NCI-H446 (cell line): Measurements from ENCODE around the gene ZNF618.

ENCODE experiments used
- DNase-seq, 2 experiments: peaks; one replicate each; lab custom pipeline; 2025; lab: John Stamatoyannopoulos, UW

Gene ZNF618

DNA sequence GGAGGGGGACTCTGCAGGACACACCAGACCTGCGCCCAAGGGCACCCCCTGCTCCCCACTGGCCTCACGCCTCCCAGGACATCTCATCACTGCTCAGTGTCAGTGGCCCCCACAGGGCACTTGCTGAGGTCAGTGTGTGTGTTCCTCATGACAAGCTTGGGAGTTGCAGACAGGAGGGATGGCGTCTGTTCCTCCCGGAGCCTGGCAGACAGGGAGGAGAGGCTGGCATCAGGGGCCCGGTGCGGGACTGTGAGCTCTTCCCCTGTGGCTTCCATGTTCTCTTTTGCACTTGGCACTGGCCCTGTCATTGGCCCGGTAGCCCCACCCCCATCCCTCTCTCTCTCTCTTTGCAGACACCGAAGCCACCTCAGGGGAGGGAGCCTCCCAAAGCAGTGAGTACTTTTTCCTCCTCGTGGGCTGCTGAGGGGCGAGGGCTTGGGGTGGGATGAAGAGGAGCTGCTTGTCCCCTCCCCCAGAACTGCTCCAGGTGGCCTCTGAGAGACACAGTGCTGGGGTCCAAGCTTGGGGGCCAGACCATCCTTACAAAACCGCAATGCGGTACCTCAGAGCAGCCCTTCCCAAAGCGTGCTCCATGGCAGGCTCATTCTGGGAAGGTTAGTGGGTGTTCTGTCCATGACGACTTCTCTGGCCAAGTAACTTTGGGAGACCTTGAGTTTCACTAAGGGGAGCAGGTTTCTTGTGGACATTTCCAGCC, 126.3 kb downstream of the ZNF618 start:
- no peak for DNase-seq

DNA sequence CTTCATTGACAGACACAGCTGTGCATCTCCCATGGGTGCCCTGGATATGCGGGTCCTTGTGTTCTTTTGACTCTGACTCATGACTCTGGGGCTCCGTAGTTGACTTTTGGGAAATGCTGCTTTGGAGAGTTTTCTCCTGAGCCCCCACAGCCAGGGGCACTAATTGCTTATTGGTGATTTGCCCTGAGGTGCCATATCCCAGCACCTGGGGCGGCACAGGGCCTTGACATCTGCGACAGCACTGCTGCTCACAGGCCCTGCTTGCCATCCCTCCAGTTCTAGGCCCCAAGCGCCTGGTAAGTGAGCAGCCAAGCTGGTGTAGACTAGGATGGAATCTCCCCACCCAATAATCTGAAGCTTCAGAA, 126.9 kb downstream of the ZNF618 start:
- DNase-seq: no peak

DNA sequence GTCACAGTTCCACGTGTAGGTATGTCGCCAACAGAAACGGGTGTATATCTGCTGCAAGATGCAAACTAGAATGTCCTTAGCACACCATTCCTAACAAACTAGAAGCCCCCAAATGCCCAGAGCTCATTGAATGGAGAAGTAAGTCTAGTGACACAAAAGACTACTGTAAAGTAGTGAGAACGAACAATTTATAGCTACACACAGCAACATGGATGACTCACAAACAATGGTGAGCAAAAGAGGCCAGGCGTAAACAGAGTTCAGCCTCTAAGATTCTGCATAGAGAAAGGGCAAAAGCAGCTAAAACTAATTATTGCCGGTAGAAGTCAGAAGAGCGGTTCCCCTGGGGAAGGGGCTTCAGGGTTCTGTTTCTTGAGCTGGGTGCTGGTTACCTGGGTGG, 127.2 kb downstream of the ZNF618 start:
- DNase-seq: no peak

DNA sequence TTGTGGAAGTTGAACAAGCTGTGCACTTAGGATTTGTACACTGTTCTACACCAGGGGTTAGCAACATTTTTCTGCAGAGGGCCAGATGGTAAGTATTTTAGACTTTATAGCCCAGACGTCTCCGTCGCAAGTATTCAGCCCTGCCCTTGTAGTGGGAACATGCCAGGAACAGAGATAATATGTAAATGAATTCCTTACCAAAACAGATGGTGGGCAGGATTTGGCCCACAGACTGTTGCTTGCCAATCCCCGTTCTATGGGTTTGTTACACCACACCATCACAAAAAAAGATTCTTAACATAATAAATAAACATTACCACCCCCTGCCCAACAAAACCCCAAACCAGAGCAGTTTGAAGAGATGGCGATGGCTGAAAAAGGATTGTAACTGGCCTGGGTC, 127.6 kb downstream of the ZNF618 start:
- no peak for DNase-seq

DNA sequence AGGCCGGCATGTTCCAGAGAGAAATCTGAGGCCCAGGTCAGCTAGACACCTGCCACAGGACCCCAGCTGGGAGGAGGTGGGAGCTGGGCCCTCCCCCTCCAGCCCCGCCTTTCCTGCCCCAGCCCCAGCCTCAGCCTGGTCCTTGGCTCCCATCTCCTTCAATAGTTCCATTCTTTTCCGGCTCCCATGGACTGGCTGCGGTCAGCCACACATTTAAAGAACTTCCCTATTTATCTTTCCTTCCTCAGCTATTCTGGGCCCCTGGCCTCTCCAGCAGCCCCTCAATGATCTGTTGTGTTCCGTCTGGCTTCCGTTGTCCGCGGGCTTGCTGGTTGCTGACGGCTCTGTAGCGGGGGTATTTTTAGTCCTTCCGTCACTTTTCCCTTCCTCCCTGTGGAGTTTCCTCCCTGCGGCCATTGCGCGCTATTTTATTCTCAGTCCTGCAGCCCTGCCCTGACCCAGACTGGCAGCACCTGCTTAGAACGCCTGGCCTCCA, 128.2 kb downstream of the ZNF618 start:
- no peak for DNase-seq

DNA sequence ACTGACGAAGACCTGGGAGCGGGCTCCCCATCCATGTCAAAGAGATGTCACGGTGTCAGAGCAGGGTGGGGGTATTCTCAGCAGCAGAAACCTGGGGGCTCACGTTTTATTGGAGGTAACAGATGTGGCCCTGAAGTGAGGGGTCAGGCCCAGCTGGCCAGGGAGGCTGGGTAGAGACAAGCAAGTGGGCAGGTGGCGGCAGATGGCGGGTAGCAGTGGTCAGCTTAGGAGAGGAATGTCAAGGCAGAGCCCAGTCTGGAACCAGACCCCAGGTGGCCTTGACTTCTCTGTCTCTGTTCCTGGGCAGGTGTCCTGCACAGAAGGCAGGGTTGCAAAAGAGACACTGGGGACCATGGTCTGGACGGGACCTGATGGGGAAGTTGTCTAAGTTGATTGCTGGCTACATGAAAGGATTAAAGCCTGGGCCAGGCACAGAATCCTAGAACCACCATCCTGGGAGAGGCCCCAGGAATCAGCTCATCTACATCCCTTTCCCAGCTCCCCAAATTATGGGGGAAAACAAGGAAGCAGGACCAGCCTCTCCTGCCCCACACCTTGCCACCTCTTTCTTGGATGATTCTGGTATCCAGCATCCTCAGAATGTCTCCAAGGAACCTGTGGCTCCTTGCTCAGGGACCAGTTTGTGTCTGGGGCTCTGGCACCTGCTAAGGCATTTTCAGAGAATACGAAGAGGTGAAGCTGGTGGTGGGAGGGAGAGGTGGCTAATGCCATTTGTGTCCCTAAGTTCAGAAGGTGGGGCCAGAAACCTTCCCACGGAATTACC, 129.5 kb downstream of the ZNF618 start:
- DNase-seq: no peak

DNA sequence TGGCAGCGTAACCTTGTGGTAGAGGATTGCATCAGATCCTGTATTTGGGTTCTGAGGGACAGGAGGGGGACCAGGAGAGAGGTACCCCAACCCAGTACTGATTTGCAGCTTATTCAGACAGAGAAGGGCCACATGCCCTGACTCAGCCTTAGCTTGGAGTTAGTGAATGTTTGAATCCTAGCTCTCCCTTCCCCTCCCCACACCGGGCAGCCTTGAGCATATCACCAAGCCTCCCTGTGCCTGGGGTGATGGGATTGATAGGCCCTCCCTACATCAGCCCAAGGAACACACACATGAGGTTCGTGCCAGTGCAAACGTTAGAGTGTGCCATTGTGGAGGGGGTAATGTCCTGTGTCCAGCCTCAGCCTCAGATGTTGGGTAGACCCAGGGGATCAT, 130.0 kb downstream of the ZNF618 start:
- no peak for DNase-seq

DNA sequence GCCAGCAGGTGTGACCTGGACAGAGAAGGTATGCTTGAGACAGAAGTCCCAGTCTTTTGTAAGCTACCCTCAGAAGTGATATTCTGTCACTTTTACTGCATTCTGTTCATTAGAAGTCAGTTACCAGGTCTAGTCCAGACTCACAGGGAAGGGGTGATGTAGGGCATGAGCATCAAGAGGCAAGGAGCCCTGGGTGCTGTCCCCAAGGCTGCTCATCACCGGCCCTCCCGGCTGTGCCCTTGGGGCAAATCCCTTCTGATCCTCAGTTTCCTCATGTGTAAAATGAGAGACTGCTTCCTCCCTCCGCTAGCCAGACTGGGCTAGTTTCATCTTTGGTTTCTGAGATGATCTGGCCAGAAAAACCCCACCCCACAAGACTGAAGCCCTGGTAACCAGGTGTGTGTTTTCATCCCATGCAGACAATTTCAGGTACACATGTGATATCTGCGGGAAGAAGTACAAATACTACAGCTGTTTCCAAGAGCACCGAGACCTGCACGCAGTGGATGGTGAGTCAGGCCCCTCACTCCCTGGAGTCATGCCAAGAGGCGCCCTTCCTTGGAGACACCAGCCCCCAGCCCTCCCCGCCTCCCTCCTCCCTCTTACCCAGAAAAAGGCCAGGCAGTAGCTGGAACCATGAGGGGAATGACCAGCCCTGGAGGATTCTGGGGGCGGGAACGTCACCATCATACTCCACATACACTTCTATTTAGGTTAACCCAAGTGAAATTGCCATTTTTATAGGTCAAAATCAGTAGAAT, 131.0 kb downstream of the ZNF618 start:
- no peak for DNase-seq

DNA sequence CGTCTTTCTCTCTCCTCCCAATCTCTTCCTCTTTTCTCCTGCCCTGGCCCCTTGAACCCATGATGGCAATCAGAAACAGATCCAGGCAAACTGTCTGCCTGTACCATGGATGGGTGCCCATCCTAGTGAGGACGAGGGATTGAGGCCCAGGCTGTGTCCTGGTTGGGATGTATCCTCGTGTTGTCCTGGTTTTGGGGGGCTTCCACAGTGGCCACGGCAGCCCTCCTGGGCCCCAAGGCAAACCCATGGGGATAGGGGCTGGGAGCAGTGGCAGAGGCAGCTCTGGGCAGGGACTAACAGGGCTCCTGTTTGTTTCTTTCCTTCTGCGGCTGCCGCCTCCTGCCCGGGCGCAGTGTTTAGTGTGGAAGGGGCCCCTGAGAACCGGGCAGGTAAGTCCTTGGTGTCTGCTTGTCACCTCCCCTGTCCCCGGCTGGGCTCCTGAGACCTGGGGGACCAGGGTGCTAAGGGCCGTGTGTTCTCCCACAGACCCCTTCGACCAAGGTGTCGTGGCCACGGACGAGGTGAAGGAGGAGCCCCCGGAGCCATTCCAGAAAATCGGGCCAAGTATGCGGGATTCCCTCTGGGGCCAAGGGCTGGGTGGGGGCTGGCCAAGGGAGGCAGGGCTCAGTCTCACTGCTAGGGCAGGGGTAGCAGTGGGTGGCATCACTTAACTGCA, 132.0 kb downstream of the ZNF618 start:
- DNase-seq: no peak

DNA sequence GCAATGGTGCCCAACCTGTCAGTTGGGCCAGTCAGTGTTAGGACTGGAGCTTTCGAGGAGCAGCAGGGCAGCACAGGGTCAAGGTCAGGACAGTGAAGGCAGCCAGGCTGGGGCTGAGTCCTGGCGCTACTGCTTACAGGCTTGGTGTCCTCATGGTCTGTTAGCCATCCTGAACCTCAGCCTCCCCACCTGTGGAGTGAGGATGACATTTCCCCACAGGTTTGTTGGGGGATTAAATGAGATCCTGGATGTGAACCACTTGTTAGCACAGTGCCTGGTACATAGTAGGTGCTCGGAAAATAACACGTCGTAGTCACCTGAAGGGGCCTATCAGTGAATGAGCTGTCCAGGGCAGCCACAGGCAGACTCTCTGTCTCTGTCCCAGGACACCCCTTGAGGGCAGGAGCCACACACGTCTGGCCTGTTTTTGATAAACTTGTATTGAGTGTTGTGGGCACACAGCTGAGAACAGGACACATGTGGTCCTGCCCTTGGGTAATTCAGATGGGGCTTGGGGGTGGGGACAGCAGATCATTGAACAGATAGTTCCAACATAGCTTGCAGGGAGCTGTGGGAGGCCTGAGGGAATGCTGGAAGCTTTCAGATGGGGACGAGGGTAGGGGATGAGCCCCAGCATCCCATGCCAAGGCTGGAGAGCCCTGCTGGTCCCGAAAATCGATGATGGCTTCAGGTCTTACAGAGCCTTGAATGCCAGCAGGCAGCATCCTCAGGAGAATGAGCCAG, 132.7 kb downstream of the ZNF618 start:
- no peak for DNase-seq

DNA sequence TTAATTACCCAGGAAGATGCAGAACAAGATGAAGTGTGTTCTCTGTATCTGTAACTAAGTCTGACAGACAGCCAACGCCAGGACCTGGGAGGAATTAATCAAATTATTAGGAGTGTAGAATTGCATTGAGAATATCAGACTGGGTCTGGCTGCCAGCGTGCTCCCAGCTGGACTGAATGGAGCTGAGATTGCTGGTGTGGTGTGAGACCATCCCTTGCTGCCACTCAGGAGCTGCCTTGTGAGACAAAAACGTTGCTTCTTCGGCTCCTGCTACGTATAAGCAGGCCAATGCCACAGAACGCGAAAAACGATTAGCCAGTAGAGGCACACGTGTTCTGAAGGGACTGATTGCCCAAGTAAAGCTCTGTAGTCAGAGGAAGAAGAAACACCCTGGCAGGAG, 135.2 kb downstream of the ZNF618 start:
- DNase-seq: no peak

DNA sequence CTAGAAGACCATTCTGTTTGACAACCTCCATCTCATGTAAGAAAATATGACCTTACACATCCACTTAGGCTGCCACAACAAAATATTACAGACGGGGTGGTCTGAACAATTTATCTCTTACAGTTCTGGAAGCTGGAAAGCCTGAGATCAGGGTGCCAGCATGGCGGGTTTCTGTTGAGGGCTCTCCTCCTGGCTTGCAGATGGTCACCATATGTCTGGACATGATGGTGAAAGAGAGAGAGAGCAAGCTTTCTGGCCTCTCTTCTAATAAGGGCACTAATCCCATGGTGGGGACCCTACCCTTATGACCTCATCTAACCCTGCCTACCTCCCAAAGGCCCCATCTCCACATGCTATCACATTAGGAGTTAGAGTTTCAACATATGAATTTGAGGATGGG, 136.0 kb downstream of the ZNF618 start:
- no peak for DNase-seq

DNA sequence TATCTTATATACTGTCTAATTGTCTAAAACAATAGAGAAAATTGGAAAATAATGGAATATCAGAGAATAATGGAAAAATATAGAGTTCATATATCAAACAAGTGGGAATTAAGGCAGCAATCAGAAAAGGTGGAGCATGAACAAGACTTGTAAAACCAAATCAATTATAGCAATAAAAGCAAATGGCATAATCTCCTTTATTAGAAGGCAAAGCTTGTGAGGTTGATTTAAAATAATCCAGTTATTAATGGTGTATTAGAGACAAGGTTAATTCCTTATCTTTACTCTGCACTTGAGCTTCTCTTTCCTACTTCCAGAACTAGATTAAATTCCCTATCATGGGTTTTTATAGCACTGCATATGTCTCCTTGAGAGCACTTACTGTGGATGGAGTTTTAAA, 137.9 kb downstream of the ZNF618 start:
- no peak for DNase-seq

DNA sequence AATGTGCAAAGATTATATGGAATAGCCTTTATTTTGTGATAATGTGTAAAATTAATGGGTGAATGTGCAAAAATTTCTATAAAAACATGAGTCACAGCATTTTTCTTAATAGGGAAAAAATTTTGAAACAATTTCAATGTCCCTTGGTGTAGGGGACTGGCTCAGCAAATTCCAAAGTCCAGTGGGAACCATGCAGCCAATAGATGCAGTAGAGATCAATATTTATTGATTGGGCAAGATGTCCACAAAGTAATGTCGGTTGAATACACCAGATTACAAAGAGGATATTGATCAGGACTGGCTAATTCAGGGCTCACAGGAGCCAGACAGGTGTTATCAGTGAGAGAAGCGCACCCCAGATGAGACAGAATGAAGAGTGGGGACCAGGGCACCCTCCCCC, 139.5 kb downstream of the ZNF618 start:
- no peak for DNase-seq

DNA sequence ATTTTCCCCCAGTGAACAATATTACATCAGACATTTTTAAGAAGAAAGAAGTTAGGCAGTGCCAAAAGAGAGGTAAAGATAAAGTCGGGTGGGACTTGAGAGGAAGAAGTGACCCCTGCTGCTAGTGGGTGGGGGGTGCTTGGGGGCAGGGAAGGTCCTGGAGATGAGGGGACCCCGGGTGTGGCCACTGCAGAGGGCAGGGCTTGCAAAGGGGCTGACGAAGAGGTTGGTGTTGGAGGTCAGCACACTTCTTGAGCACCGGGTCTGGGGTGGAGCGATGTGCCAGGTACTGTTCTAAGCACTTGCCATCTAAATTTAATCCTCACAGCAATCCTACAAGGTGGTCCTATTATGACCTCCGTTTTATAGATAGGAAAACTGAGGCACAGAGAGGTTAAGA, 140.0 kb downstream of the ZNF618 start:
- no peak for DNase-seq

DNA sequence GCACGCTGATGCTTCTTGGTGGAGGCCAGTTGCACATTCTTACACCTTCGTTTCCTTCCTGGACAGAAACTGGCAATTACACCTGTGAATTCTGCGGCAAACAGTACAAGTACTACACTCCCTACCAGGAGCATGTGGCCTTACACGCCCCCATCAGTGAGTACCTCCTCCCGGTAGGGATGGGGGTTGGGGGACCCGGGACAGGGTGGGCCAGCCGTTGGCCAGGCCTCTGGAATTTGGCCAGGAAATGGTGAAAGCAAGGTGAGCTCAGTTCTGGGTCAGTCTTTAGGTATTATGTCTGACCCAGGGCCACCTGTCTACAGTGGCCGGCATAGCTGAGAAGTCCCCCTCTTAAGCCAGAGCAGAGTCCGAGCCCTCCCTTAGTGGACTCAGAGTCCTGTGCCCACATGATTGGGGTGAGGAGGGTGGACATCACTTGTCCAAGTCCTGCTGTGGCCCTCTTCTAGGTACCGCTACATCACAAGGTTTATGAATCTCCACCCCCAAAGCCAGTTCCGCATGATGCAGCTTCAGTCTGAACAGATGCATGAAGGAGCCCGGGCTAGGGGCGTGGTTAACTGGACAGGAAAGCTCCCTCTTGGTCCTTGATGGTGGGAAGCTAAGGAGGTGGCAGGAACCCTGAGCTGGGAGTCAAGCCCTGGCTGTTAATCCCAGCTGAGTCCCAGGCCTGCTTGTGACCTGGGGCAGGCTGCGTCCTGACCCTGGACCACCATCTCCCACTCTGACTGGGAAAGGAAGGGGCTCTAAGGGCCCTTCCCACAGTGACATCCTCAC, 140.7 kb downstream of the ZNF618 start:
- DNase-seq: no peak

DNA sequence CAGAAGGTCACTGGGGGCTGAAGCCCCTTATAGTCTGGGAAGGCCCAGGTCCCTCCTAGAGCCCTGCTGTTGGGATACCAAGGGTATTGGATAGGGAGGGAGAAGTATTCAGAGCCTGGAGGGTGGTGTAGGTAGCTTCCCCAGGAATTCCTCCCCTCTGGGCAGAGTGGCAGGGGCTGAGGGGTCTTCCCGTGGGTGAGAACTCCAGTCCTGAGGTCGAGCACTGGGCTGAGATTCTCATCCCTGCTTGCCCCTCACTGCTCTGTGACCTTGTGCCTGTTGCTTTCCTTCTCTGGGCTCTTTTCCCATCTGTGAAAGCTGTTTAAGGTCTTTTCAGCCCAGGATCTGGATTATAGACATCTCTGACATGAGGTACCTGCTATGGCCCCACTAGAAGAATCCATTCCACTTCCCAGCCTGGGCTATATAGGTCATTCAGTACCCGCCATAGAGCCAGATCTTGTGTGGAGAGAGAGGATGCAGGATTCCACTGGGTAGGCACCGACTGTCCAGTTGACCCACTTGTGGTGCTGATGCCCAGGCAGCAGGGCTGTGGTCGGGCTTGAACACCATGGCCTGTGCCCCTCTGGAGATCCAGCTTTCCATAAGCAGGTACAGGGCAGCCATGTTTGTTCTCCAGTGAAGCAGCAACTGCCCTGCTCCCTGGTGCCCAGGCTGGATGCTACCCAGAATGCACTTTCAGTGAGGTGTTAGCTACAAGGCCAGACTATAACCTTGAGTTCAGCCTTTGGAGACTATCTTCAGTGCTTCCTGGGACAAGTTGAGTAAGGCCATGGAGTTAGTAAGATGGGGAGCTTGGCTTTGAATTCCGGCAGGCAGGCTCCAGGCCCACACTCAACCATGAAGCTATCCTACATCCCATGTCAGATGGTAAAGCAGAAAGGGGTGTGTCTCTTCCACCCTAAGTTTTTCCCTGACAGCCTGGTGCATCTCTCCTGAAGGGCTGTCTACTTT, 141.9 kb downstream of the ZNF618 start:
- no peak for DNase-seq

DNA sequence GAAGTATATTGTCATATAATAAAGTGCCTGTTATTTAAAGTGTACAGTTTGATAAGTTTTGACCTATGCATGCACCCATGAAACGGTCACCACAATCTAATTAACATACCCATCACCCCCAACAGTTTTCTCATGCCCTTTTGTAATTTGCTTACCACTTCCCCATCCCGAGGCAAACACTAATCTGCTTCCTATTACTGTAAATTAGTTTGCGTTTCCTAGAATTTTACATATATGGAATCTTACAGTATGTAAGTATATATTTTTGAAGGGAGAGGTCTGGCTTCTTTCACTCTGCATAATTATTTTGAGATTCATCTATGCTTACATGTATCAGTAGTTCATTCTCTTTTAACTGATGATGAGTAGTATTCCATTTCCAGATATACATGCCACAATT, 145.5 kb downstream of the ZNF618 start:
- DNase-seq: no peak

DNA sequence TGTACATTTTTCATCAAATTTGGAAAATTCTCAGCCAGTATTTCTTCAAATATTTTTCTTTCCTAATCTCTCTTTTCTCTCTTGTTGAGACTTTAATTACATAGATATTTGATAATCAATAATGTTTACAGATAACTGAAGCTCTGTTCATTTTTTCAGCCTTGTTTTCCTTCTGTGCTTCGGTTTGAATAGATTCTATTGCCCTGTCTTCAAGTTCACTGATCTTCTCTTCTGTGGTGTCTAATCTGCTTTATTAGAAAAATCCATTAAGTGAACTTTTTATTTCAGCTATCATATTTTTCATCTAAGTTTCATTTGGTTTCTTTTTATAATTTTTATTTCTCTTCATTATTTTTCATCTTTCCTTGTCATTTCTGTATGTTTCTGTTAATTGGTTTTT, 147.9 kb downstream of the ZNF618 start:
- DNase-seq: no peak
